ENCODE measurements around the gene RGS2.

Gene RGS2

DNA sequence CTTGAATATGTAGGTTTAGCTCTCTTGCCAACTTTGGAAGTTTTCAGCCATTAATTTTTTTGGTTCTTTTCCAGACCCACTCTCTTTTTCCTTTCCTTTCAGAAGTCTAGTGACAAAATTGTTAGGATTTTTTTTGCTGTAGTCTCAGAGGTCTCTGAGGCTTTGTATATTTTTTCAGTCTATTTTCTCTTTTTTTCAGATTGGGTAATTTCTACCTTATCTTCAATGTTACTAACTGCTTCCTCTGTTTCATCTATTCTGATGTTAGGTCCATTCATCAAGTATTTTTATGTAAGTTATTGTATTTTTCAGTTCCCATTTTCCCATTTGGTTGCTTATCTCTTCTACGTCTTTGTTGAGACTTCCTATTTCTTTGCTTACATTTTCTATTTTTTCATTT is 15.7 kb downstream of the RGS2 start:
- no peaks in the 10 kb centered on the region for H3K36me3 ChIP-seq (ENCODE audit: control insufficient read depth, insufficient read depth, low read length)
- H3K4me3 ChIP-seq (ENCODE audit: insufficient read depth, low read depth, low read length) = no peak overlapping the region
- H3K4me1 ChIP-seq (ENCODE audit: control insufficient read depth, insufficient read depth, low read length) = no peaks in the 10 kb centered on the region
- no peaks in the 10 kb centered on the region for H3K9me3 ChIP-seq (ENCODE audit: control insufficient read depth, low read length)
- WGBS, 2 experiments = no CpG with 5 or more reads among the region's 1 CpG
- H3K27me3 ChIP-seq (ENCODE audit: control insufficient read depth, insufficient read depth, low read length, poor library complexity, severe bottlenecking) = no peaks in the 10 kb centered on the region
- H3K27ac ChIP-seq (ENCODE audit: insufficient read depth, low read depth, low read length, poor library complexity, severe bottlenecking) = no peak overlapping the region

- WGBS, 2 experiments = 83 to 93% methylated on average over 3 to 4 of the region's 4 CpGs
- H3K4me1 ChIP-seq (ENCODE audit: control insufficient read depth, insufficient read depth, low read length) = no peaks in the 10 kb centered on the region
- H3K27me3 ChIP-seq (ENCODE audit: control insufficient read depth, insufficient read depth, low read length, poor library complexity, severe bottlenecking) = no peaks in the 10 kb centered on the region
- no peak overlapping the region for H3K4me3 ChIP-seq (ENCODE audit: insufficient read depth, low read depth, low read length)
- no peak overlapping the region for H3K27ac ChIP-seq (ENCODE audit: insufficient read depth, low read depth, low read length, poor library complexity, severe bottlenecking)
- H3K9me3 ChIP-seq (ENCODE audit: control insufficient read depth, low read length) = no peaks in the 10 kb centered on the region
- no peaks in the 10 kb centered on the region for H3K36me3 ChIP-seq (ENCODE audit: control insufficient read depth, insufficient read depth, low read length)
Observed at GRCh38 chr1:192826791-192827546, 18.1 kb downstream of the RGS2 start.

DNA sequence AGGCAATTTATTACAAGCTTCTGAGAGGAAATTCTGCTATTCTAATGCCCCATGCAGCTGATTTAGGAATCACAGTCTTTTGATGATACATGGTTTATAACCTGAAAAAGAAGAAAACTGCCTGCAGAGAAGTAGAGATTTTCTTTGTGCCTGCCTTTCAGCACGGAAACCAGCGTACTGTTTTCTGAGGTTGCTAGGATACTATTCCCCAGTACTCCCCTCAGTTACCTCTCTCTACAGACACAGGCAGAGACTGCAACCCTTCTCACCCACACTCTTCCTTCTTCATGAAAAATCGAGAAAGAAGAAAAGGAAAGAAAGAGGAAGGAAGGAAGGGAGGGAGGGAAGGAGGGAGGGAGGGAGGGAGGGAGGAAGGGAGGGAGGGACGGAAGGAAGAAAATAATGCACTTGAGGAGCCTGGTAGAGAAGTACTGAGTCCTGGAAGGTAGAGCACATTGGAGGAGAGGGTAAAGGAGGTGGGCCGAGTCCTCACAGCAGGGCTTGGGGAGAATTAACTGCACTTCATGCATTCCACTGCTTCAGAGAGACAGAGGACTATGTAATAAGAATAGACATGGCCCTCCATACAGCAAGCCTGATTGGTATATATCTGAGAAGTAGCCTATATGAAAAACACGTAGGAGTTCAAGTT is 21.9 kb downstream of the RGS2 start:
- Histone ChIP-seq H3K27ac (ENCODE audit: insufficient read depth, low read depth, low read length, poor library complexity, severe bottlenecking) (no peak overlapping the region), H3K4me3 (ENCODE audit: insufficient read depth, low read depth, low read length) (no peak overlapping the region), H3K9me3 (ENCODE audit: control insufficient read depth, low read length) (no peaks in the 10 kb centered on the region), H3K36me3 (ENCODE audit: control insufficient read depth, insufficient read depth, low read length) (no peaks in the 10 kb centered on the region), H3K4me1 (ENCODE audit: control insufficient read depth, insufficient read depth, low read length) (no peaks in the 10 kb centered on the region), H3K27me3 (ENCODE audit: control insufficient read depth, insufficient read depth, low read length, poor library complexity, severe bottlenecking) (no peaks in the 10 kb centered on the region)
- 62 to 78% methylated on average over 5 of the region's 6 CpGs for WGBS, 2 experiments

DNA sequence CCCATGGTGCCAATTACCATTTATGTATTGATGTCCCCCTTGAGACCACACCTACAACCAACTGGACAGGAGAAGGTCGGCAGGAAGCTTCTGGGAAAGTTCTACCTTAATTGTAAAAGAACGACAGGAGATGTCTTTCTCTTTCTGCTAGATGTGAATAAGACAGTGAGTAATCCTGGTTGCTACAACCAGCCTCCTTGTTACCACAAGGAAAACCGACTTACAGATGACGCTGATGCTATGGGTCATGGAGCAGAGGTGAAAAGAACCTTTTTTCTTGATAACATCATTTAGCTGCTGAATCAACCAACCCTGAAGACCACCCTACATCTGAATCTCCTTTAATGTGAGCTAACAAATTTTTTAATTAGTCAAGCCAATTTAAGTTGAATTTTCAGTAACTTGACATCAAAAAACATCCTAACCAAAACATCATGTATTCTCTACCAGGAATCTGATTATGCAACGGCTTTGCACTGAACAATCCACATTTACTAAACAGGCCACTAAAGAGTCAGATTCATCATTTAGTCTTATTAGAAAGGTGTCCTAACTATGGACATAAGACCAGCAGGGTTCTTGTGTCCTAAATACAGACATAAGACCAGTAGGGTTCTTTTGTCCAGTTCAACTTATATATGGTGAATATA is 23.0 kb downstream of the RGS2 start:
- Histone ChIP-seq H3K36me3 (ENCODE audit: control insufficient read depth, insufficient read depth, low read length) (no peaks in the 10 kb centered on the region), H3K4me3 (ENCODE audit: insufficient read depth, low read depth, low read length) (no peak overlapping the region), H3K27me3 (ENCODE audit: control insufficient read depth, insufficient read depth, low read length, poor library complexity, severe bottlenecking) (no peaks in the 10 kb centered on the region), H3K9me3 (ENCODE audit: control insufficient read depth, low read length) (no peaks in the 10 kb centered on the region), H3K27ac (ENCODE audit: insufficient read depth, low read depth, low read length, poor library complexity, severe bottlenecking) (no peak overlapping the region), H3K4me1 (ENCODE audit: control insufficient read depth, insufficient read depth, low read length) (no peaks in the 10 kb centered on the region)
- WGBS, 2 experiments = 82 to 89% methylated on average over 5 of the region's 5 CpGs

- no peak overlapping the region for H3K27ac ChIP-seq (ENCODE audit: insufficient read depth, low read depth, low read length, poor library complexity, severe bottlenecking)
- H3K4me3 ChIP-seq (ENCODE audit: insufficient read depth, low read depth, low read length) = no peak overlapping the region
- H3K4me1 ChIP-seq (ENCODE audit: control insufficient read depth, insufficient read depth, low read length) = no peaks in the 10 kb centered on the region
- no peaks in the 10 kb centered on the region for H3K27me3 ChIP-seq (ENCODE audit: control insufficient read depth, insufficient read depth, low read length, poor library complexity, severe bottlenecking)
- H3K36me3 ChIP-seq (ENCODE audit: control insufficient read depth, insufficient read depth, low read length) = no peaks in the 10 kb centered on the region
- no peaks in the 10 kb centered on the region for H3K9me3 ChIP-seq (ENCODE audit: control insufficient read depth, low read length)
Observed at GRCh38 chr1:192832492-192832891, 23.7 kb downstream of the RGS2 start.

DNA sequence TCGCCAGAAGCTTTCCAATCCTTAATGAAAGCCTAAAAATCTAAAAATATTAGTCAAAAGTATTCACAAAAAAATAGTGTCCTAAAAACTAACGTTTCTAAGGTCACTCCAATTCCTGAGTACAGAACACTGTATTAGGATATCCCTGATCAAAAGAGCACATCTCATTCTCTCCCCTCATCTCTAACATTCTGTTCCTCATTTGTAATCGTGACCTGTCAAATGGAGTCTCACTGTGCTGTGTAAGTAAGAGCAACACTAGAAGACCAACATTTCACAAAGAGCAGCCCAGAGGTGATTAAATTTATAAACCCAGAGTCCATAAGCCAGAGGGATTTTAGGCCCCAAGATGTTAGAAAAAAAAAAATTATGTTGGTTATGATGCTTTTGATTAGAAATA is 26.3 kb downstream of the RGS2 start:
- Histone ChIP-seq H3K4me1 (ENCODE audit: control insufficient read depth, insufficient read depth, low read length) (no peaks in the 10 kb centered on the region), H3K4me3 (ENCODE audit: insufficient read depth, low read depth, low read length) (no peak overlapping the region), H3K27ac (ENCODE audit: insufficient read depth, low read depth, low read length, poor library complexity, severe bottlenecking) (no peak overlapping the region), H3K36me3 (ENCODE audit: control insufficient read depth, insufficient read depth, low read length) (no peaks in the 10 kb centered on the region), H3K27me3 (ENCODE audit: control insufficient read depth, insufficient read depth, low read length, poor library complexity, severe bottlenecking) (no peaks in the 10 kb centered on the region), H3K9me3 (ENCODE audit: control insufficient read depth, low read length) (no peaks in the 10 kb centered on the region)
- WGBS, 2 experiments = 90 to 92% methylated on average over 3 of the region's 3 CpGs

DNA sequence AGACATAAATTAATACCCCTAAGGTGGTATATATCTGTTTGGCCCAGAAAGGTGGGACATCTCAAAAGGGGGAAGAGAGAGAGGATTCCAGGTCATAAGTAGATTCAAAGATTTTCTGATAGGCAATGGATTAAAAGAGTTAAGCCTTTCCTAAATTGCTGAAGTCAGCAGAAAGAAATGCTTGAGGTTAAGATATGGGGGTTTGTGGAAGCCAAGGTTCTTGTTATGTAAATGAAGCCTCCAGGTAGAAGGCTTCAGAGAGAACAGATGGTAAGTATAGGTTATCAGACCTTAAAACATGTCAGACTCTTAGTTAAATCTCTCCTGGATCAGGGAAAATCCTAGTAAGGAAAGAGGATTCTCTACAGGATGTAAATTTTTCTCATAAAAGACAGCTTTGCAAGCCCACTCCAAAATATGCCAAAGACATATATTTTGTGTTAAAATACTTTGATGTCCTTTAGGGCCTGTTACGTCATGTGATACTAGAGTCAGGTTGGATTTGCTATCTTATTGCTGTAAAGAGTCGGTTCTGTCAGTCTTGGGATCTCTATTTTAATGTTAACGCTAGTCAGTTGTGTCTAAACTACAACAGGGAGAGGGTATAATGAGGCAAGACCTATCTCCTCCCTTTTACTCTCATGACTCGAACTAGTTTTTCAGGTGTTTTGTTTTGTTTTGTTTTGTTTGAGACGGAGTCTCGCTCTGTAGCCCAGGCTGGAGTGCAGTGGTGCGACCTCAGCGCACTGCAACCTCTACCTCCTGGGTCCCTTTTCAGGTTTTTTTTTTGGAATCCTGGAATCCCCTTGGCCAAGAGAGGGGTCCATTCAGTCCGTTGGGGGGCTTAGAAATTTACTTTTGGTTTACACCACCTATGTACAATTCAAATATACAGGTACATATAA is 30.6 kb downstream of the RGS2 start:
- H3K9me3 ChIP-seq (ENCODE audit: control insufficient read depth, low read length) = no peaks in the 10 kb centered on the region
- no peaks in the 10 kb centered on the region for H3K36me3 ChIP-seq (ENCODE audit: control insufficient read depth, insufficient read depth, low read length)
- H3K27ac ChIP-seq (ENCODE audit: insufficient read depth, low read depth, low read length, poor library complexity, severe bottlenecking) = no peak overlapping the region
- 79% methylated on average over 7 to 9 of the region's 9 CpGs for WGBS, 2 experiments
- H3K4me1 ChIP-seq (ENCODE audit: control insufficient read depth, insufficient read depth, low read length) = no peaks in the 10 kb centered on the region
- H3K27me3 ChIP-seq (ENCODE audit: control insufficient read depth, insufficient read depth, low read length, poor library complexity, severe bottlenecking) = no peaks in the 10 kb centered on the region
- no peak overlapping the region for H3K4me3 ChIP-seq (ENCODE audit: insufficient read depth, low read depth, low read length)

- H3K9me3 ChIP-seq (ENCODE audit: control insufficient read depth, low read length) = no peaks in the 10 kb centered on the region
- no peaks in the 10 kb centered on the region for H3K4me1 ChIP-seq (ENCODE audit: control insufficient read depth, insufficient read depth, low read length)
- WGBS, 2 experiments = 90 to 93% methylated on average over 1 of the region's 1 CpG
Observed at GRCh38 chr1:192844360-192844759, 35.5 kb downstream of the RGS2 start.

DNA sequence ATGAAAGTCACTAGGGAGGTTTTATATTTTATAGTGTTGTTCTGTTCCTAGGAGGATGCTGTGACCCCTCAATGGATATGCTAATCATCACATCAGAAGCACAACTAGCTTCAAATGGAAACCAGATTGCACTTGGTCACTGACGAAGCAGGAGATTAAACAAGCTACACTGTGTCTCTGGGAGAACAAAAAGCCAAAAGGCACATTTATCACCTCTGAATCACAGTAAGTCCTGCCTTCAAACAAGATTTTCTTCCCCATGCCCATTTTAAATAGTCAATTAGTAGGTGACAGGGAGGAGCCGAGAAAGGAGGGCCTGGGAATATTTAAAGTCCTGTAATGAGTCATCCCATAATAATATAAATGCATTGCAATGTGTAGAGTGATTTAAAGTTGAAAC is 38.1 kb downstream of the RGS2 start:
- Histone ChIP-seq H3K9me3 (ENCODE audit: control insufficient read depth, low read length) (no peaks in the 10 kb centered on the region), H3K27ac (ENCODE audit: insufficient read depth, low read depth, low read length, poor library complexity, severe bottlenecking) (no peak overlapping the region), H3K4me1 (ENCODE audit: control insufficient read depth, insufficient read depth, low read length) (no peaks in the 10 kb centered on the region), H3K4me3 (ENCODE audit: insufficient read depth, low read depth, low read length) (no peak overlapping the region), H3K36me3 (ENCODE audit: control insufficient read depth, insufficient read depth, low read length) (no peaks in the 10 kb centered on the region), H3K27me3 (ENCODE audit: control insufficient read depth, insufficient read depth, low read length, poor library complexity, severe bottlenecking) (no peaks in the 10 kb centered on the region)
- 65 to 67% methylated on average over 1 of the region's 2 CpGs for WGBS, 2 experiments

More at GRCh38 chr1:192844360-192844759, 35.5 kb downstream of the RGS2 start:
- H3K36me3 ChIP-seq (ENCODE audit: control insufficient read depth, insufficient read depth, low read length) = no peaks in the 10 kb centered on the region
- H3K27ac ChIP-seq (ENCODE audit: insufficient read depth, low read depth, low read length, poor library complexity, severe bottlenecking) = no peak overlapping the region
- no peaks in the 10 kb centered on the region for H3K27me3 ChIP-seq (ENCODE audit: control insufficient read depth, insufficient read depth, low read length, poor library complexity, severe bottlenecking)
- no peak overlapping the region for H3K4me3 ChIP-seq (ENCODE audit: insufficient read depth, low read depth, low read length)

DNA sequence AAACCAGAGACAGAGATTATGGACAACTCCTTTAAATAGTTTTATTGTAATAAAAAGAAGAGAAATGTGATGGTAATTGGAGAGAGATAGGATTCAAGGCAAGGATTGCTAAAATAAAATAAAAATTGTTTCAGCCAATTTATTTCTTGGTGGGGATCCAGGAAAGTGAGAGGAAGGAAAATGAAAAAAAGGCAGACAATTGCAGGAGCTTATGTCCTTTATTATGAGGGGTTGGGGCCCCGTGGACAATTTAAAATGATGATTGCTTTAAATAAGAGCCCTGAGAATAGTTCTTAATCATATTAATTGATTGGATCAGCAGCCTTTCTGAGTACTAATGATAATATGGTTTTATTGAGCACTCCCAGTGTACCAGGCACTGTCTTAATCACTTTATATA is 40.2 kb downstream of the RGS2 start:
- Histone ChIP-seq H3K27me3 (ENCODE audit: control insufficient read depth, insufficient read depth, low read length, poor library complexity, severe bottlenecking) (no peaks in the 10 kb centered on the region), H3K9me3 (ENCODE audit: control insufficient read depth, low read length) (no peaks in the 10 kb centered on the region)
- WGBS, 2 experiments = 90 to 92% methylated on average over 1 of the region's 1 CpG

More for the DNA sequence above, 40.2 kb downstream of the RGS2 start:
- no peaks in the 10 kb centered on the region for H3K4me1 ChIP-seq (ENCODE audit: control insufficient read depth, insufficient read depth, low read length)
- H3K36me3 ChIP-seq (ENCODE audit: control insufficient read depth, insufficient read depth, low read length) = no peaks in the 10 kb centered on the region
- no peak overlapping the region for H3K4me3 ChIP-seq (ENCODE audit: insufficient read depth, low read depth, low read length)
- H3K27ac ChIP-seq (ENCODE audit: insufficient read depth, low read depth, low read length, poor library complexity, severe bottlenecking) = no peak overlapping the region
